Measurements from ENCODE around the gene KCNH2.

- no peak for TF ChIP-seq CTCF (IDR thresholded peaks at IDR 0.05)
- no peak for TF ChIP-seq USF2 (IDR thresholded peaks at IDR 0.05; ENCODE audit: borderline replicate concordance, low read depth, low read length)
- TF ChIP-seq, protein P1, sequence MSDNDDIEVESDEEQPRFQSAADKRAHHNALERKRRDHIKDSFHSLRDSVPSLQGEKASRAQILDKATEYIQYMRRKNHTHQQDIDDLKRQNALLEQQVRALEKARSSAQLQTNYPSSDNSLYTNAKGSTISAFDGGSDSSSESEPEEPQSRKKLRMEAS (IDR thresholded peaks at IDR 0.05; ENCODE audit: low read depth): no peak
- TF ChIP-seq RAD21 (IDR thresholded peaks at IDR 0.05; ENCODE audit: low read length): no peak
- TF ChIP-seq TAF1 (IDR thresholded peaks at IDR 0.05; ENCODE audit: borderline replicate concordance, low read depth, low read length): no peak
- TF ChIP-seq CHD2 (IDR thresholded peaks at IDR 0.05; ENCODE audit: low read length, partially characterized antibody): no peak
- no peak for TF ChIP-seq EP300 (IDR thresholded peaks at IDR 0.05; ENCODE audit: borderline replicate concordance in 1 of 2, low read depth in 1 of 2, low read length in 1 of 2)
These were observed 27.4 kb upstream of the KCNH2 start for GRCh38 chr7:151005566-151005965.
